ENCODE results near the gene PRRX2. TPM values are rescaled to one million over a fixed set of nuclear protein-coding genes. Genes with fewer than 3 reads are reported as not detected.

PRRX2 gene
- total and polyA plus RNA-seq, 2 experiments from 2014 or later, result 5.8 to 8.3 TPM

GRCh38 chr9:129648092-129648763, 17.2 kb upstream of the PRRX2 start:
- Histone ChIP-seq H3K4me2 (no peak overlapping the region), H2AFZ (no peak overlapping the region), H3K36me3 (ENCODE audit: insufficient read depth) (no peaks in the 10 kb centered on the region), H3K9me2 (ENCODE audit: insufficient read depth) (no peaks in the 10 kb centered on the region), H3K79me2 (replicated peaks; ENCODE audit: insufficient read depth) (no peaks in the 10 kb centered on the region), H3K4me3 (no peak overlapping the region), H4K20me1 (replicated peaks; ENCODE audit: insufficient read depth) (no peaks in the 10 kb centered on the region), H3K27ac (ENCODE audit: low read depth) (no peak overlapping the region), H3K4me1 (ENCODE audit: insufficient read depth) (no peaks in the 10 kb centered on the region), H3F3A (replicated peaks; ENCODE audit: low read depth) (no peaks in the 10 kb centered on the region), H3K27me3 (ENCODE audit: insufficient read depth) (no peaks in the 10 kb centered on the region)
- H3K27ac Mint-ChIP-seq, result no peak overlapping the region
- no peaks in the 10 kb centered on the region for H3K36me3 Mint-ChIP-seq (ENCODE audit: low read depth)
- ATAC-seq, result no peak
- H3K9me3 Mint-ChIP-seq, result no peaks in the 10 kb centered on the region; the same call in 2 of the 3 replicates
- TF ChIP-seq POLR2AphosphoS5 (IDR thresholded peaks at IDR 0.05; ENCODE audit: low read depth), result no peak
- TF ChIP-seq REST (IDR thresholded peaks at IDR 0.05; ENCODE audit: unreplicated experiment), result no peak
- no peak for TF ChIP-seq EZH2phosphoT487 (IDR thresholded peaks at IDR 0.05; ENCODE audit: unreplicated experiment)
- no peak for TF ChIP-seq CTCF (conservative IDR thresholded peaks at IDR 0.05; ENCODE audit: low read depth in 2 of 2)
- no peak for TF ChIP-seq CREB1 (CRISPR knock-in tag; IDR thresholded peaks at IDR 0.05; ENCODE audit: low read depth)
- no peak for TF ChIP-seq ZNF331 (CRISPR knock-in tag; IDR thresholded peaks at IDR 0.05; ENCODE audit: low read depth)
- TF ChIP-seq STAT1 (IDR thresholded peaks at IDR 0.05; ENCODE audit: unreplicated experiment), result no peak
- TF ChIP-seq ETS1 (IDR thresholded peaks at IDR 0.05), result no peak
- H3K27me3 Mint-ChIP-seq (ENCODE audit: insufficient read depth, low read depth, poor library complexity), result peaks cover 14% of the 10 kb centered on the region
- no peak overlapping the region for H3K4me3 Mint-ChIP-seq
- no peak for DNase-seq (ENCODE audit: low spot score)
- H3K4me1 Mint-ChIP-seq, result no peaks in the 10 kb centered on the region

- ATAC-seq (no peak), DNase-seq (ENCODE audit: low spot score) (no peak)
- Mint-ChIP-seq H3K36me3 (ENCODE audit: low read depth) (no peaks in the 10 kb centered on the region), H3K4me3 (no peak overlapping the region), H3K9me3 (no peaks in the 10 kb centered on the region; the same call in 2 of the 3 replicates), H3K27me3 (ENCODE audit: insufficient read depth, low read depth, poor library complexity) (peaks cover 14% of the 10 kb centered on the region), H3K4me1 (no peaks in the 10 kb centered on the region), H3K27ac (no peak overlapping the region)
- Histone ChIP-seq H3K27me3 (ENCODE audit: insufficient read depth) (no peaks in the 10 kb centered on the region), H3K9me2 (ENCODE audit: insufficient read depth) (no peaks in the 10 kb centered on the region), H3K4me2 (no peak overlapping the region), H3K79me2 (replicated peaks; ENCODE audit: insufficient read depth) (no peaks in the 10 kb centered on the region), H3K36me3 (ENCODE audit: insufficient read depth) (no peaks in the 10 kb centered on the region), H3F3A (replicated peaks; ENCODE audit: low read depth) (no peaks in the 10 kb centered on the region), H2AFZ (no peak overlapping the region), H3K4me3 (no peak overlapping the region), H4K20me1 (replicated peaks; ENCODE audit: insufficient read depth) (no peaks in the 10 kb centered on the region), H3K27ac (ENCODE audit: low read depth) (no peak overlapping the region), H3K4me1 (ENCODE audit: insufficient read depth) (no peaks in the 10 kb centered on the region)
- TF ChIP-seq EZH2 (IDR thresholded peaks at IDR 0.05; ENCODE audit: low read depth, unreplicated experiment) (no peak), JUNB (IDR thresholded peaks at IDR 0.05; ENCODE audit: unreplicated experiment) (no peak), EZH2phosphoT487 (IDR thresholded peaks at IDR 0.05; ENCODE audit: unreplicated experiment) (no peak), CREB1 (CRISPR knock-in tag; IDR thresholded peaks at IDR 0.05; ENCODE audit: low read depth) (no peak)
Measured at GRCh38 chr9:129648764-129649115, 16.7 kb upstream of the PRRX2 start.

Data from GM23338 (cell line).